ENCODE data around the gene MAGEA1. TPM values are rescaled to one million over a fixed set of nuclear protein-coding genes. Genes with fewer than 3 reads are reported as not detected.

The MAGEA1 gene
- total RNA-seq, 1 experiment from 2014 or later, result not detected

- no peaks in the 10 kb centered on the region for H3K27me3 ChIP-seq (replicated peaks; ENCODE audit: control insufficient read depth, insufficient read depth, low read length)
These were observed 5.7 kb downstream of the MAGEA1 start for GRCh38 chrX:153184787-153185186.

GRCh38 chrX:153190381-153190780 is 11.3 kb downstream of the MAGEA1 start:
- POLR2A ChIA-PET, result no interaction called here
- no peak overlapping the region for H3K27ac Mint-ChIP-seq (ENCODE audit: unreplicated experiment)
- no peak for DNase-seq
- H3K4me3 Mint-ChIP-seq (ENCODE audit: unreplicated experiment), result no peak overlapping the region
- CTCF ChIA-PET, result no interaction called here
- no peaks in the 10 kb centered on the region for H3K27me3 ChIP-seq (replicated peaks; ENCODE audit: control insufficient read depth, insufficient read depth, low read length)
- peaks cover 12% of the 10 kb centered on the region for H3K27me3 Mint-ChIP-seq (ENCODE audit: insufficient read depth, unreplicated experiment)
- H3K9me3 ChIP-seq, result no peaks in the 10 kb centered on the region
- H3K4me1 ChIP-seq, result no peaks in the 10 kb centered on the region
- H3K9me3 Mint-ChIP-seq (ENCODE audit: unreplicated experiment), result peaks cover 10% of the 10 kb centered on the region
- H3K4me3 ChIP-seq (ENCODE audit: low read depth, low read length), result no peak overlapping the region
- BruUV-seq (replicated peaks), result no TSS peak
- H3K36me3 Mint-ChIP-seq (ENCODE audit: insufficient read depth, unreplicated experiment), result no peaks in the 10 kb centered on the region
- intact Hi-C loops (cut with micrococcal nuclease; ENCODE audit: unreplicated experiment), result no loop called here
- H3K4me1 Mint-ChIP-seq (ENCODE audit: low read depth, unreplicated experiment), result no peaks in the 10 kb centered on the region
- H3K36me3 ChIP-seq (ENCODE audit: control insufficient read depth, insufficient read depth, low read length), result no peaks in the 10 kb centered on the region
- TF ChIP-seq CTCF (IDR thresholded peaks at IDR 0.05; ENCODE audit: insufficient read depth in 1 of 2, low read depth in 1 of 2, low read length in 1 of 2, severe bottlenecking in 1 of 2, unreplicated experiment in 1 of 2), result no peak

More at GRCh38 chrX:153184787-153185186, 5.7 kb downstream of the MAGEA1 start:
- ChIA-PET CTCF (no interaction called here), POLR2A (no interaction called here)
- peaks cover 5% of the 10 kb centered on the region for H3K27me3 Mint-ChIP-seq (ENCODE audit: insufficient read depth, unreplicated experiment)
- H3K4me1 Mint-ChIP-seq (ENCODE audit: low read depth, unreplicated experiment), result no peaks in the 10 kb centered on the region
- no TSS peak for BruUV-seq (replicated peaks)
- intact Hi-C loops (cut with micrococcal nuclease; ENCODE audit: unreplicated experiment), result no loop called here
- Histone ChIP-seq H3K9me3 (no peaks in the 10 kb centered on the region), H3K4me3 (ENCODE audit: low read depth, low read length) (no peak overlapping the region), H3K36me3 (ENCODE audit: control insufficient read depth, insufficient read depth, low read length) (no peaks in the 10 kb centered on the region), H3K4me1 (no peaks in the 10 kb centered on the region)
- no peak for DNase-seq
- no peaks in the 10 kb centered on the region for H3K9me3 Mint-ChIP-seq (ENCODE audit: unreplicated experiment)
- H3K36me3 Mint-ChIP-seq (ENCODE audit: insufficient read depth, unreplicated experiment), result no peaks in the 10 kb centered on the region
- H3K4me3 Mint-ChIP-seq (ENCODE audit: unreplicated experiment), result no peak overlapping the region
- H3K27ac Mint-ChIP-seq (ENCODE audit: unreplicated experiment), result no peak overlapping the region
- TF ChIP-seq CTCF (IDR thresholded peaks at IDR 0.05; ENCODE audit: insufficient read depth in 1 of 2, low read depth in 1 of 2, low read length in 1 of 2, severe bottlenecking in 1 of 2, unreplicated experiment in 1 of 2), result no peak

- intact Hi-C loops (cut with micrococcal nuclease; ENCODE audit: unreplicated experiment), result no loop called here
- H3K27me3 ChIP-seq (replicated peaks; ENCODE audit: control insufficient read depth, insufficient read depth, low read length), result no peaks in the 10 kb centered on the region
- H3K4me3 ChIP-seq (ENCODE audit: low read depth, low read length), result no peak overlapping the region
- no peaks in the 10 kb centered on the region for H3K4me1 Mint-ChIP-seq (ENCODE audit: low read depth, unreplicated experiment)
- peaks cover 16% of the 10 kb centered on the region for H3K27me3 Mint-ChIP-seq (ENCODE audit: insufficient read depth, unreplicated experiment)
- H3K9me3 Mint-ChIP-seq (ENCODE audit: unreplicated experiment), result peaks cover 1% of the 10 kb centered on the region
- H3K36me3 Mint-ChIP-seq (ENCODE audit: insufficient read depth, unreplicated experiment), result no peaks in the 10 kb centered on the region
- no peaks in the 10 kb centered on the region for H3K9me3 ChIP-seq
- POLR2A ChIA-PET, result no interaction called here
- no peak overlapping the region for H3K4me3 Mint-ChIP-seq (ENCODE audit: unreplicated experiment)
- no peak overlapping the region for H3K27ac Mint-ChIP-seq (ENCODE audit: unreplicated experiment)
- CTCF ChIA-PET, result no interaction called here
- DNase-seq, result no peak
- BruUV-seq (replicated peaks), result no TSS peak
- H3K36me3 ChIP-seq (ENCODE audit: control insufficient read depth, insufficient read depth, low read length), result no peaks in the 10 kb centered on the region
- no peaks in the 10 kb centered on the region for H3K4me1 ChIP-seq
- no peak for TF ChIP-seq CTCF (IDR thresholded peaks at IDR 0.05; ENCODE audit: insufficient read depth in 1 of 2, low read depth in 1 of 2, low read length in 1 of 2, severe bottlenecking in 1 of 2, unreplicated experiment in 1 of 2)
These were observed 21.4 kb downstream of the MAGEA1 start for GRCh38 chrX:153200462-153200861.

All from Caco-2 (cell line).